HG03060 (cell line): ENCODE data around the gene CABP7.

Experiments
- ATAC-seq: cut with Tn5 transposase; IDR thresholded peaks from one replicate; pipeline ENCODE4 v1.9.1; 2021; ENCODE audit warnings: low read depth, moderate number of reproducible peaks; ENCODE audit not compliant: unreplicated experiment

The CABP7 gene

GRCh38 chr22:29719899-29720645 lies at the start of gene CABP7:
Gene CABP7, plus strand, starts transcription at chr22:29720003. Its CDS starts 422 bp downstream, at chr22:29720425.
- ATAC-seq, result no peak

- no peak for ATAC-seq
These were observed 49.2 kb upstream of the CABP7 start for GRCh38 chr22:29670626-29671025.

- ATAC-seq, result no peak
These were observed 46.3 kb upstream of the CABP7 start for GRCh38 chr22:29673361-29674066.

- ATAC-seq, result no peak
These were observed 45.7 kb upstream of the CABP7 start for GRCh38 chr22:29674121-29674520.

- ATAC-seq, result no peak
These were observed 40.5 kb upstream of the CABP7 start for GRCh38 chr22:29679316-29679715.

- ATAC-seq, result no peak
These were observed 36.3 kb upstream of the CABP7 start for GRCh38 chr22:29683536-29683935.

- ATAC-seq, result no peak
These were observed 35.6 kb upstream of the CABP7 start for GRCh38 chr22:29684244-29684643.

- no peak for ATAC-seq
These were observed 30.5 kb upstream of the CABP7 start for GRCh38 chr22:29689206-29689879.

- ATAC-seq, result no peak
These were observed 30.0 kb upstream of the CABP7 start for GRCh38 chr22:29689880-29690213.

- ATAC-seq, result no peak
These were observed 29.3 kb upstream of the CABP7 start for GRCh38 chr22:29690476-29690875.

- no peak for ATAC-seq
These were observed 28.0 kb upstream of the CABP7 start for GRCh38 chr22:29691636-29692326.

- ATAC-seq, result no peak
These were observed 27.5 kb upstream of the CABP7 start for GRCh38 chr22:29692327-29692640.

GRCh38 chr22:29693161-29693560 lies 26.6 kb upstream of the CABP7 start:
- ATAC-seq, result no peak

- ATAC-seq, result no peak
These were observed 26.1 kb upstream of the CABP7 start for GRCh38 chr22:29693671-29694070.

- ATAC-seq, result no peak
These were observed 24.5 kb upstream of the CABP7 start for GRCh38 chr22:29695129-29695926.

- no peak for ATAC-seq
These were observed 21.8 kb upstream of the CABP7 start for GRCh38 chr22:29697853-29698598.

- ATAC-seq, result no peak
These were observed 19.4 kb upstream of the CABP7 start for GRCh38 chr22:29700206-29700899.

- ATAC-seq, result no peak
These were observed 19.0 kb upstream of the CABP7 start for GRCh38 chr22:29700900-29701154.
